Endothelial cell of umbilical vein (primary cell): ENCODE measurements around the gene NALF2.

Source experiments
- EZH2 ChIP-seq: IDR thresholded peaks from 2 replicates; pipeline ENCODE4 v1.6.1; 2012; ENCODE audit warnings: borderline replicate concordance, low read depth, mild to moderate bottlenecking, moderate library complexity, low read length, inconsistent platforms; ENCODE audit not compliant: severe bottlenecking
- FOS ChIP-seq: IDR thresholded peaks from 2 replicates; pipeline ENCODE4 v1.6.1; 2011; ENCODE audit warnings: mild to moderate bottlenecking, low read length, moderate library complexity, borderline replicate concordance; ENCODE audit not compliant: insufficient read depth
- GATA2 ChIP-seq: IDR thresholded peaks from 2 replicates; pipeline ENCODE4 v1.7.0; 2011; ENCODE audit warnings: low read depth, mild to moderate bottlenecking, moderate library complexity, mixed read lengths, low read length; ENCODE audit not compliant: insufficient read length, insufficient read depth
- JUN ChIP-seq: IDR thresholded peaks from 2 replicates; pipeline ENCODE4 v1.6.1; 2011; ENCODE audit warnings: borderline replicate concordance, low read depth; ENCODE audit not compliant: insufficient read length, insufficient read depth
- MYC ChIP-seq: IDR thresholded peaks from one replicate; pipeline ENCODE4 v1.6.1; 2011; ENCODE audit warnings: mild to moderate bottlenecking, low read depth, low read length
- POLR2A ChIP-seq: IDR thresholded peaks from 2 replicates; pipeline ENCODE4 v1.6.1; 2012; ENCODE audit warnings: low read depth, mild to moderate bottlenecking, control low read depth, low read length
- POLR2AphosphoS5 ChIP-seq: IDR thresholded peaks from 2 replicates; pipeline ENCODE4 v1.6.1; 2012; ENCODE audit warnings: low read depth, mild to moderate bottlenecking, control low read depth, low read length, moderate library complexity; ENCODE audit not compliant: insufficient read depth
- TF ChIP-seq, protein P1 (sequence below), 2 donors: IDR thresholded peaks; 1 replicate in 1 of 2; 2 replicates in 1 of 2; pipeline ENCODE4 v1.5.1; 2011; ENCODE audit warnings: low read length in 2 of 2, mild to moderate bottlenecking in 2 of 2, moderate library complexity in 2 of 2, control low read depth in 1 of 2, inconsistent platforms in 1 of 2, low read depth in 1 of 2; ENCODE audit not compliant: insufficient read depth in 1 of 2; ENCODE audit errors: extremely low read depth in 1 of 2
- TF ChIP-seq, protein P2 (sequence below): IDR thresholded peaks from 2 replicates; pipeline ENCODE4 v1.6.1; 2011; ENCODE audit not compliant: insufficient read depth, insufficient read length

DNA sequence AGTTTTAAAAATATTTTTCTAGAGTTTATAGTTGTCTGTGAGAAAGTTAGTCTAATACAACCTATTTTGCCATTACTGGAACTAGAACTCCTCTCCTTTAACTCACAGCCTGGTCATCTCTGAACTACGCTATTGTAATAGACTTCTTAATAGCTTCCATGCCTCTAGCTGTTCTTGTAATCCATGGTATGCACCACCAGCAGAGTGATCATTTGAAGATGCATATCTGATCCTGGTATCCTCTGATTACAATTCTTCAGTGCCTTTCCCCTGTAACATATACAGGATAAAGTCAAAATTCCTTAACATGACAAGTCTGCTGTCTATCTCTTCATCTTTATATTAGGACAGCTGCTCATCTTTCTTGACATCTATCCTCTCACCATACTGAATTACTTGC is 37.6 kb upstream of the NALF2 start:
- TF ChIP-seq, protein P1, sequence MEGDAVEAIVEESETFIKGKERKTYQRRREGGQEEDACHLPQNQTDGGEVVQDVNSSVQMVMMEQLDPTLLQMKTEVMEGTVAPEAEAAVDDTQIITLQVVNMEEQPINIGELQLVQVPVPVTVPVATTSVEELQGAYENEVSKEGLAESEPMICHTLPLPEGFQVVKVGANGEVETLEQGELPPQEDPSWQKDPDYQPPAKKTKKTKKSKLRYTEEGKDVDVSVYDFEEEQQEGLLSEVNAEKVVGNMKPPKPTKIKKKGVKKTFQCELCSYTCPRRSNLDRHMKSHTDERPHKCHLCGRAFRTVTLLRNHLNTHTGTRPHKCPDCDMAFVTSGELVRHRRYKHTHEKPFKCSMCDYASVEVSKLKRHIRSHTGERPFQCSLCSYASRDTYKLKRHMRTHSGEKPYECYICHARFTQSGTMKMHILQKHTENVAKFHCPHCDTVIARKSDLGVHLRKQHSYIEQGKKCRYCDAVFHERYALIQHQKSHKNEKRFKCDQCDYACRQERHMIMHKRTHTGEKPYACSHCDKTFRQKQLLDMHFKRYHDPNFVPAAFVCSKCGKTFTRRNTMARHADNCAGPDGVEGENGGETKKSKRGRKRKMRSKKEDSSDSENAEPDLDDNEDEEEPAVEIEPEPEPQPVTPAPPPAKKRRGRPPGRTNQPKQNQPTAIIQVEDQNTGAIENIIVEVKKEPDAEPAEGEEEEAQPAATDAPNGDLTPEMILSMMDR (IDR thresholded peaks at IDR 0.05; ENCODE audit: extremely low read depth in 1 of 2, insufficient read depth in 1 of 2, low read depth in 1 of 2, low read length in 2 of 2) = no peak
- TF ChIP-seq MYC (no peak), EZH2 (no peak), POLR2AphosphoS5 (no peak), POLR2A (no peak), GATA2 (no peak), JUN (no peak), FOS (no peak)
- TF ChIP-seq, protein P2, sequence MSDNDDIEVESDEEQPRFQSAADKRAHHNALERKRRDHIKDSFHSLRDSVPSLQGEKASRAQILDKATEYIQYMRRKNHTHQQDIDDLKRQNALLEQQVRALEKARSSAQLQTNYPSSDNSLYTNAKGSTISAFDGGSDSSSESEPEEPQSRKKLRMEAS = no peak
